Caco-2 (cell line): ENCODE data around the gene MS4A14. TPM values are rescaled to one million over a fixed set of nuclear protein-coding genes. Genes with fewer than 3 reads are reported as not detected.

Source experiments
- BruUV-seq: library from RNA; stranded (reverse); fragments of 400-500 nt; replicated peaks from 2 replicates; lab custom pipeline; 2021; lab: Mats Ljungman, UMichigan
- CTCF ChIA-PET: fragments of 300-600 bp; sonication (Branson Sonifier 250); formaldehyde crosslinking; loops from one replicate; lab custom pipeline; 2022; ENCODE audit warnings: antibody characterized with exemption; lab: Charles Lee
- POLR2A ChIA-PET: fragments of 300-600 bp; sonication (Branson Sonifier 250); formaldehyde crosslinking; loops from one replicate; lab custom pipeline; 2022; ENCODE audit warnings: antibody characterized with exemption; lab: Charles Lee
- DNase-seq, 2 experiments: peaks; one replicate each; pipeline versions ENCODE4 v3.0.0 to v3.0.0-alpha.2; 2020 to 2022
- H3K27me3 ChIP-seq: replicated peaks from 2 replicates; pipeline ENCODE4 v1.6.0; 2011; ENCODE audit warnings: low read length; ENCODE audit not compliant: control insufficient read depth, insufficient read depth
- H3K36me3 ChIP-seq: 2 replicates; pipeline ENCODE4 v1.5.1; 2011; ENCODE audit warnings: low read length; ENCODE audit not compliant: control insufficient read depth, insufficient read depth
- H3K4me1 ChIP-seq: fragments of 250-450 bp; sonication (Bioruptor Pico); 2 replicates; pipeline ENCODE4 v1.5.1; 2020; ENCODE audit warnings: mild to moderate bottlenecking
- H3K4me3 ChIP-seq: 2 replicates; pipeline ENCODE4 v1.5.1; 2011; ENCODE audit warnings: low read depth, mild to moderate bottlenecking, control low read depth, low read length
- H3K9me3 ChIP-seq: fragments of 250-450 bp; sonication (Bioruptor Pico); 2 replicates; pipeline ENCODE4 v1.5.1; 2020; ENCODE audit warnings: mild to moderate bottlenecking, moderate library complexity
- H3K27ac Mint-ChIP-seq: one replicate; pipeline ENCODE4 v1.8.0; 2022; ENCODE audit warnings: mixed read lengths; ENCODE audit not compliant: unreplicated experiment
- H3K27me3 Mint-ChIP-seq: one replicate; pipeline ENCODE4 v1.8.0; 2022; ENCODE audit warnings: mixed read lengths; ENCODE audit not compliant: insufficient read depth, unreplicated experiment
- H3K36me3 Mint-ChIP-seq: one replicate; pipeline ENCODE4 v1.8.0; 2022; ENCODE audit warnings: mild to moderate bottlenecking, mixed read lengths; ENCODE audit not compliant: insufficient read depth, unreplicated experiment
- H3K4me1 Mint-ChIP-seq: one replicate; pipeline ENCODE4 v1.8.0; 2022; ENCODE audit warnings: low read depth, mixed read lengths; ENCODE audit not compliant: unreplicated experiment
- H3K4me3 Mint-ChIP-seq: one replicate; pipeline ENCODE4 v1.8.0; 2022; ENCODE audit warnings: mild to moderate bottlenecking, moderate library complexity, mixed read lengths; ENCODE audit not compliant: unreplicated experiment
- H3K9me3 Mint-ChIP-seq: one replicate; pipeline ENCODE4 v1.8.0; 2022; ENCODE audit warnings: mixed read lengths; ENCODE audit not compliant: unreplicated experiment
- intact Hi-C: fragments of 100-400 bp; cut with micrococcal nuclease; formaldehyde crosslinking; loops from one replicate; pipeline ENCODE4 v1.10.0; 2022; ENCODE audit not compliant: unreplicated experiment
- total RNA-seq: library from RNA; stranded (reverse); gene quantifications from 2 replicates; pipeline ENCODE4 v1.2.3, GENCODE V29; 2022
- TF ChIP-seq, protein P1 (sequence below), 2 experiments: fragments of 200-600 bp in 1 of 2; IDR thresholded peaks; 1 replicate in 1 of 2; 2 replicates in 1 of 2; pipeline versions ENCODE4 v1.5.1 to v1.8.0; 2011 to 2022; ENCODE audit warnings: antibody characterized with exemption in 1 of 2, control low read depth in 1 of 2, inconsistent platforms in 1 of 2, low read depth in 1 of 2, low read length in 1 of 2, mild to moderate bottlenecking in 1 of 2, moderate library complexity in 1 of 2; ENCODE audit not compliant: insufficient read depth in 1 of 2, severe bottlenecking in 1 of 2, unreplicated experiment in 1 of 2

The MS4A14 gene
- total RNA-seq, 1 experiment from 2014 or later = not detected

DNA sequence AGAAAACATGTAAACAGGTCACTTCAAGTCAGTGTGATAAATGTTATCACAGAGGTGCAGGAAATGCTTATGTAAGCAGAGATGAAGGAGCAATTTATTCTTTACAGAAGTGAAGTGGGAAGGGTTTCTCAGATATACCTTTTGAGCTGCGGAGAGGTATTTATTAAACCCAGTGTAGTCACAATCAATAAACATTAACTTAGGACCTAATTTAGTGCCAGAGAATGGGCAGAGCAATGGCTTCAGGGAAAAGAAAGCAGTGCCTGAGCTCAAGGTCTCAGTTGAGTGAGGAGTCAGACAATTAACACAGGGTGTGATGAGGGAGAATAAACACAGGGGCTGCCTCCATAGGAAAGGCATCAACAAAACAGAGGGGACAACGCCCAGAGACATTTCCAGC is 35.0 kb downstream of the MS4A14 start:
- TF ChIP-seq, protein P1, sequence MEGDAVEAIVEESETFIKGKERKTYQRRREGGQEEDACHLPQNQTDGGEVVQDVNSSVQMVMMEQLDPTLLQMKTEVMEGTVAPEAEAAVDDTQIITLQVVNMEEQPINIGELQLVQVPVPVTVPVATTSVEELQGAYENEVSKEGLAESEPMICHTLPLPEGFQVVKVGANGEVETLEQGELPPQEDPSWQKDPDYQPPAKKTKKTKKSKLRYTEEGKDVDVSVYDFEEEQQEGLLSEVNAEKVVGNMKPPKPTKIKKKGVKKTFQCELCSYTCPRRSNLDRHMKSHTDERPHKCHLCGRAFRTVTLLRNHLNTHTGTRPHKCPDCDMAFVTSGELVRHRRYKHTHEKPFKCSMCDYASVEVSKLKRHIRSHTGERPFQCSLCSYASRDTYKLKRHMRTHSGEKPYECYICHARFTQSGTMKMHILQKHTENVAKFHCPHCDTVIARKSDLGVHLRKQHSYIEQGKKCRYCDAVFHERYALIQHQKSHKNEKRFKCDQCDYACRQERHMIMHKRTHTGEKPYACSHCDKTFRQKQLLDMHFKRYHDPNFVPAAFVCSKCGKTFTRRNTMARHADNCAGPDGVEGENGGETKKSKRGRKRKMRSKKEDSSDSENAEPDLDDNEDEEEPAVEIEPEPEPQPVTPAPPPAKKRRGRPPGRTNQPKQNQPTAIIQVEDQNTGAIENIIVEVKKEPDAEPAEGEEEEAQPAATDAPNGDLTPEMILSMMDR (IDR thresholded peaks at IDR 0.05; ENCODE audit: insufficient read depth in 1 of 2, low read depth in 1 of 2, low read length in 1 of 2, severe bottlenecking in 1 of 2, unreplicated experiment in 1 of 2) = no peak
- POLR2A ChIA-PET = no interaction called here
- Histone ChIP-seq H3K4me3 (no peak overlapping the region), H3K27me3 (no peaks in the 10 kb centered on the region), H3K36me3 (no peaks in the 10 kb centered on the region), H3K4me1 (no peaks in the 10 kb centered on the region), H3K9me3 (no peaks in the 10 kb centered on the region)
- no peak for DNase-seq
- H3K36me3 Mint-ChIP-seq = no peaks in the 10 kb centered on the region
- no peaks in the 10 kb centered on the region for H3K9me3 Mint-ChIP-seq
- CTCF ChIA-PET = no interaction called here
- no peaks in the 10 kb centered on the region for H3K4me1 Mint-ChIP-seq
- intact Hi-C loops = no loop called here
- H3K27me3 Mint-ChIP-seq = peaks cover 5% of the 10 kb centered on the region
- no TSS peak for BruUV-seq
- H3K4me3 Mint-ChIP-seq = no peak overlapping the region
- no peak overlapping the region for H3K27ac Mint-ChIP-seq

DNA sequence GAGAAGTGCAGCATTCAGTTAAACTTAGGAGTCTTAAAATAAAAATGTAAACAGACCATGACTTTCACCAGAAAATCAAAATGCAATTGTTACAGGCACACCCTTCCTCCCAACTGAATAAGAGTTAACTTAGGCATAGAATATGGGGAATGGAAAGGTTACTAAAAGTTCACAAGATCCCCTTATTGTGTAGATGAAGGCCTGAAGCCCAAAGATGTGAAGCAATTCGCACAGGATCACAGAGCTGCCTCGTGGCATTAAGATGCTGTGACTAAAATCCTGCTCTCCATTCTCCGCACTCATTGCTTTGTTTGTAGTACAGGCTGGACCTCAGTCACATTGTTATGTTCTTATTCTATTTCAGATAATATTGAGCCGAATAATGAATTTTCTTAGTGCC is 37.1 kb downstream of the MS4A14 start:
- no TSS peak for BruUV-seq
- no peaks in the 10 kb centered on the region for H3K9me3 Mint-ChIP-seq
- no peak for DNase-seq
- H3K9me3 ChIP-seq = no peaks in the 10 kb centered on the region
- CTCF ChIA-PET = no interaction called here
- H3K4me3 ChIP-seq = no peak overlapping the region
- no peaks in the 10 kb centered on the region for H3K4me1 ChIP-seq
- intact Hi-C loops = no loop called here
- TF ChIP-seq, protein P1 (IDR thresholded peaks at IDR 0.05; ENCODE audit: insufficient read depth in 1 of 2, low read depth in 1 of 2, low read length in 1 of 2, severe bottlenecking in 1 of 2, unreplicated experiment in 1 of 2) = no peak
- POLR2A ChIA-PET = no interaction called here
- H3K36me3 ChIP-seq = no peaks in the 10 kb centered on the region
- no peaks in the 10 kb centered on the region for H3K27me3 ChIP-seq
- no peaks in the 10 kb centered on the region for H3K36me3 Mint-ChIP-seq
- no peak overlapping the region for H3K4me3 Mint-ChIP-seq
- H3K27ac Mint-ChIP-seq = no peak overlapping the region
- H3K4me1 Mint-ChIP-seq = no peaks in the 10 kb centered on the region
- H3K27me3 Mint-ChIP-seq = peaks cover 3% of the 10 kb centered on the region

DNA sequence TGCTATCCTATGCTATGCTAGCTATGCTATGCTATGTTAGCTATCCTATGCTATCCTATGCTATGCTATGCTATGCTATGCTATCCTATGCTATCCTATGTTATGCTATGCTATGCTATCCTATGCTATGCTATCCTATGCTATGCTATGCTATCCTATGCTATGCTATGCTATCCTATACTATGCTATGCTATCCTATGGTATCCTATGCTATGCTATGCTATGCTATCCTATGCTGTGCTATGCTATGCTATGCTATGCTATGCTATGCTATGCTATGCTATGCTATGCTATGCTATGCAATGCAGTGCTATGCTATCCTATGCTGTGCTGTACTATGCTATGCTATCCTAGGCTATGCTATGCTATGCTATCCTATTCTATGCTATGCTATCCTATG is 50.8 kb downstream of the MS4A14 start:
- TF ChIP-seq, protein P1 (IDR thresholded peaks at IDR 0.05; ENCODE audit: insufficient read depth in 1 of 2, low read depth in 1 of 2, low read length in 1 of 2, severe bottlenecking in 1 of 2, unreplicated experiment in 1 of 2) = no peak
- Mint-ChIP-seq H3K27ac (no peak overlapping the region), H3K27me3 (no peaks in the 10 kb centered on the region), H3K36me3 (no peaks in the 10 kb centered on the region), H3K9me3 (no peaks in the 10 kb centered on the region), H3K4me1 (no peaks in the 10 kb centered on the region), H3K4me3 (no peak overlapping the region)
- Histone ChIP-seq H3K27me3 (no peaks in the 10 kb centered on the region), H3K9me3 (no peaks in the 10 kb centered on the region), H3K4me3 (no peak overlapping the region), H3K36me3 (no peaks in the 10 kb centered on the region), H3K4me1 (no peaks in the 10 kb centered on the region)
- intact Hi-C loops = no loop called here
- no TSS peak for BruUV-seq
- CTCF ChIA-PET = no interaction called here
- DNase-seq = no peak
- POLR2A ChIA-PET = no interaction called here
